Transverse colon (tissue), 4 donors: ENCODE data around the gene RGS11.

Experiments
- CTCF ChIP-seq, 5 experiments: fragments of 200-600 bp in 3 of 5; fragments of 450-650 bp in 2 of 5; sonication (generic) in 3 of 5; IDR thresholded peaks; 1 replicate in 2 of 5; 2 replicates in 3 of 5; pipeline ENCODE4 v1.5.1; 2016 to 2017; ENCODE audit warnings: antibody characterized with exemption in 5 of 5, inconsistent platforms in 3 of 5, mild to moderate bottlenecking in 2 of 5, moderate library complexity in 1 of 5
- EP300 ChIP-seq: sonication (generic); formaldehyde crosslinking; IDR thresholded peaks from one replicate; pipeline ENCODE4 v1.6.1; 2017; ENCODE audit warnings: antibody characterized with exemption, low read depth
- POLR2A ChIP-seq: fragments of 450-650 bp; IDR thresholded peaks from one replicate; pipeline ENCODE4 v1.6.1; 2016; ENCODE audit warnings: antibody characterized with exemption, mild to moderate bottlenecking, moderate library complexity
- POLR2AphosphoS5 ChIP-seq, 3 donors: sonication (generic); formaldehyde crosslinking; IDR thresholded peaks; one replicate each; pipeline ENCODE4 v1.6.1; 2016; ENCODE audit warnings: antibody characterized with exemption in 3 of 3

GRCh38 chr16:284204-285120, 8.7 kb upstream of the RGS11 start:
- TF ChIP-seq EP300, result no peak
- TF ChIP-seq CTCF (IDR thresholded peaks at IDR 0.05), result no peak
- TF ChIP-seq POLR2AphosphoS5 (IDR thresholded peaks at IDR 0.05), result no peak
- no peak for TF ChIP-seq POLR2A
